Activated naive CD4-positive, alpha-beta T cell treated with anti-CD3 and anti-CD28 coated beads, Interleukin-2, amount 50 U/mL, for 72 hours (primary cell): ENCODE data around the gene TBCCD1. TPM values are rescaled to one million over a fixed set of nuclear protein-coding genes. Genes with fewer than 3 reads are reported as not detected.

Experiments used
- ATAC-seq, 2 donors: fragments of 150-1000 bp; cut with Tn5 transposase; 2 replicates each; pipeline ENCODE4 v1.10.0; 2021; ENCODE audit warnings: mild to moderate bottlenecking in 2 of 2, moderate library complexity in 2 of 2
- DNase-seq, 2 donors: peaks; one replicate each; pipeline ENCODE4 v3.0.0; 2021 to 2022; ENCODE audit warnings: low spot score in 2 of 2
- H3K27ac Mint-ChIP-seq, 2 donors: one replicate each; pipeline ENCODE4 v1.8.0; 2022; ENCODE audit warnings: mild to moderate bottlenecking in 2 of 2, mixed read lengths in 2 of 2
- H3K36me3 Mint-ChIP-seq, 2 donors: one replicate each; pipeline ENCODE4 v1.8.0; 2022; ENCODE audit warnings: mixed read lengths in 2 of 2
- H3K9me3 Mint-ChIP-seq, 2 donors: one replicate each; pipeline ENCODE4 v1.8.0; 2022; ENCODE audit warnings: mixed read lengths in 2 of 2
- total RNA-seq, 2 donors: library from RNA; stranded (reverse); gene quantifications; one replicate each; pipeline ENCODE4 v1.2.3, GENCODE V29; 2022

TBCCD1 gene, protein sequence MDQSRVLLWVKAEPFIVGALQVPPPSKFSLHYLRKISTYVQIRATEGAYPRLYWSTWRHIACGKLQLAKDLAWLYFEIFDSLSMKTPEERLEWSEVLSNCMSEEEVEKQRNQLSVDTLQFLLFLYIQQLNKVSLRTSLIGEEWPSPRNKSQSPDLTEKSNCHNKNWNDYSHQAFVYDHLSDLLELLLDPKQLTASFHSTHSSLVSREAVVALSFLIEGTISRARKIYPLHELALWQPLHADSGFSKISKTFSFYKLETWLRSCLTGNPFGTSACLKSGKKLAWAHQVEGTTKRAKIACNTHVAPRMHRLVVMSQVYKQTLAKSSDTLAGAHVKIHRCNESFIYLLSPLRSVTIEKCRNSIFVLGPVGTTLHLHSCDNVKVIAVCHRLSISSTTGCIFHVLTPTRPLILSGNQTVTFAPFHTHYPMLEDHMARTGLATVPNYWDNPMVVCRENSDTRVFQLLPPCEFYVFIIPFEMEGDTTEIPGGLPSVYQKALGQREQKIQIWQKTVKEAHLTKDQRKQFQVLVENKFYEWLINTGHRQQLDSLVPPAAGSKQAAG
- total RNA-seq = 10 to 100 TPM; 10.0 to 14.8 TPM

DNA sequence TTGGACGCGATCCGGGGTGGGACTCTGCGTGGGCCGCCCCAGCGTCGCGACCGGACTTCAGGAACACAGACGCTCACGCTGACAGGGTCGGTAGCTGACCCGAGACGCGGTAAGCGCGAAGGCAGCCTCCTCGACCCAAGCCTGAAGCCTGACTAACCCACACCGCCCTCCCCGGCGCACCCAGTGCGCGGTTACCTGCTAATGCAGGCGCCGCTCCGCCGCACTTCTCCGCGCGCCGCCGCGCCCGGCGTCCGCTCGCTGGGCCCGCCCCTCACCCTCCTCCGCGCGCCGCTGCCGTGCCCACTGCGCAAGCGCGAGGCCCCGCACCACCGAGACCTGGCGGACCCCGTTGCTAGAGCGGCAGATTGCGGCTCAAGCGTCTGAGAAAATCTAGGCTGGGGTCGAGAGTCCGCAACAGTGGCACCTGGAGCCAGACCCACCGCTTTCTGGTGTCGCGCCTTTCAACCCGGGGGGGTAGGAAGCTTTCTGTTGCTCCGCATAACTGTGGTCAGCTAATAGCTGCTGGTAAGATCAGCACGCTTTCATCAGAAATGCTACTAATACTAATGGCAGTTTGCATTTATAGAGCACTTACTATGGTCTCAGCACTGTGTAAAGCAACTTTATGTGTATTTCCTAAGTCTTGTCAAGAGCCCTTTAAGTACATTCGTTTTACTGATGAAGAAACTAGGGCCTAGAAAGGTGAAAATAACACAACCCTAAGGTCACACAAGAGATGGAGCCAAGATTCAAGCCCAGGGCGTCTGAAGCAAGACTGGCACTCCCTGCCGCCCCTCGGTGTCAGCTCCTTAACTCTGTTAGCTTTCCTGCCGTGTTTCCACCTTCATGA is at the start of gene TBCCD1:
Gene TBCCD1, minus strand, starts transcription at position 268 of the 850 bp plus-strand sequence. CDS start 3,010 bp downstream, outside the sequence.
- ATAC-seq = peak; percentile 64

DNA sequence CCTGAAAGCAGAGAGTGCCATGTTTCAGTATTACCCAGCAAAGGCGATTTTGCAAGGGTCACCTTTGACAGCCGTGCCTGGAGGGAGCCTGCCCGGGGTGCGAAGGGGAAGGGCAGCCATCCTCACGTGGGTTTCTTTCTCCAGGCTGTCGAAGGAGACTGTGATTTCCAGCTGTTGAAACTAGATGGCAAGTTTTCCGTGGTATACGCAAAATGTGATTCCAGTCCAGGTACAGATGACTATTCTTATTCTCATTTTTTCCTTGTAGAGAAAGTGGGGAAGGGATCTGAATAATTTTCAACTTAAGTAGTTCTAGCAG is 49.1 kb upstream of the TBCCD1 start:
- H3K36me3 Mint-ChIP-seq = no peaks in the 10 kb centered on the region
- no peak for DNase-seq
- no peak for ATAC-seq
- no peaks in the 10 kb centered on the region for H3K9me3 Mint-ChIP-seq
- no peak overlapping the region for H3K27ac Mint-ChIP-seq

More for the DNA sequence above, at the start of gene TBCCD1:
- Mint-ChIP-seq H3K9me3 (no peaks in the 10 kb centered on the region), H3K27ac (peak within 1 kb of the TSS; percentile 95 to 96), H3K36me3 (peaks cover 11 to 17% of the 10 kb centered on the region in 2 donors)
- peak; percentile 94 to 100 for DNase-seq

DNA sequence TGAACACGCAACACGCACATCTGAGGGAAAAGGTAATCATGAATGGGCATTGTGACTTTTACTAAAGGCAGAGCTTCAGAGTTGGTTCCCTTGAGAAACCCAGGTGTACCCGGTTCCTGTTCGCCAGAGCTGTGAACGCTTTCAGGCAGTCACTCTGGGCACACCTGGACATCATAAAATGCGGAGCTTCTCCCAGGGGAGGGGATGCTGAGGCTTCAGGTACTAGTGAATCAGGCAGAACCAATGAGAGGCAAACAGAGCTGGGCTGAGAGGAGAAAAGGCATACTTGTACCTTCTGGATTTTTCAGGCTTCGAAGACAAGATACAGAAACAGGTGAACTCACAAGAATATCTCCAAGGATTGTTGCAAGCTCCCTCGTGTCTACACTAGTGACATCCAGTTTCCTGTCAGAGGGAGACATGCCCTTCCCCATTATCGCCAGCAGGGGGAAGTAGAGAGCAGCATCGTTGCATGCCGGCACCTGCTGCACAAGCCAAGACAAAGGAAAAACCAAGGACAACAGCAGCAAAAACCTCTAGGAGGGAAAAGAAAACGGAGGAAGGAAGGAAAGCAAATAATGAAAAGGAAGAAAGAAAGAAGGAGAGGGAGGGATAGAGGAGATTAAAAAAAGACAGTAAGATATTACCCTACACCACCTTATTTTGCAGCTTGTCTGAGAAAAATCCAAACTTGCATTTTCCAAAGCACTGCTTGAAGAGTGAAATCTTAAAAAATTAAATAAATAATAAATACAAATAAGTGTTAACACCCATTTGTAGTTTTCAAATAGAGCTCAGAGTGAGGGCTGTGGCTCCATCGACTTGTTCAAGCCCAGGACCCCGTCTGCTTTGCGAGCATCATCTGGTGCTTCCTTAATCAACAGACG is 47.7 kb upstream of the TBCCD1 start:
- DNase-seq (peak; percentile 73 to 81), ATAC-seq (peak; percentile 42 to 49)
- Mint-ChIP-seq H3K27ac (peak overlapping the region in 1 of 2 donors; percentile 7), H3K9me3 (no peaks in the 10 kb centered on the region), H3K36me3 (no peaks in the 10 kb centered on the region)

DNA sequence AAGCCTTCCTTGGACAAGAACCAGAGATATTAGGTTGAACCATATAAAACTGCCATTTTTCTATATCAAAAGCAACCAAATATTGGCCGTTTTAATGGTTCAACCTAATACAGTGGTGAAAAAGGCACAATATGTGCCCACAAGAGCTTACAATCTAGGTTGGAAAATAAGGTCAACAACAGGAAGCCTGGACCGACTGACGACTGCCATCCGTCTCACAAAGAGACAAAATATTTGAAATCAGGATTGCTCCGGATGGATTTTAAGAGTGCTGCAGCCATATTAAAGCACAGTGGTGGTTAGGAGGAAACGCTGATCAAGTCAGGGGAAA is 47.1 kb upstream of the TBCCD1 start:
- H3K36me3 Mint-ChIP-seq = no peaks in the 10 kb centered on the region
- no peaks in the 10 kb centered on the region for H3K9me3 Mint-ChIP-seq
- DNase-seq = no peak
- ATAC-seq = no peak
- peak overlapping the region in 1 of 2 donors; percentile 7 for H3K27ac Mint-ChIP-seq

DNA sequence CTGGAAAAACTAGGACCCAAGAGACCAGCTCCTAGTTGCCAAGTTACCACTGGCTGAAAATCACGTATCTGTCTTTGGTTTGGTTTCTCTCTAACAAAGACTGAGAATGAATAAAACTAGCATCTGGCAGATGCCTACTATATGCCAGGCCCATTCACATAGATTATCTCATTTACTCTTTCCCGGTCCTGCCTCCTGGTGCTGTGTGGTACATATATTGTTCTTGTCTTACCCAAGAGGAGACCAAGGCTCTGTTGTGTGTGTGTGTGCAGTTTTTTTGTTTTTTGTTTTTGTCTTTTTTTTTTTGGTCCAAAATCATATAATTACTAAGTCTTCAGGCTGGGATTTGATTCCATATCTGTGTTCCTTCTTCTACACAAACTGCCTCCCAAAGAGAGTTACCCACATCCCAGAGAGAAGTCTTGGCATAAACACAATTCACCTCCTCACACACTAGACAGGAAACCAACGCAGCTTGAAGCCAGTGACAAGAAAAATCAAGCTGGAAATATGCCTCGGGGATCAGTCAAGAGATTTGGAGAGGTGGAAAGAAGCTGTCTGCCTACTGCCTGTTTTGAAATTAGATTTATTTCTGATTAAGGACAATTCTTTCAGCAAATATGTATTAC is 46.6 kb upstream of the TBCCD1 start:
- H3K27ac Mint-ChIP-seq = peak overlapping the region in 1 of 2 donors; percentile 7
- ATAC-seq = no peak

DNA sequence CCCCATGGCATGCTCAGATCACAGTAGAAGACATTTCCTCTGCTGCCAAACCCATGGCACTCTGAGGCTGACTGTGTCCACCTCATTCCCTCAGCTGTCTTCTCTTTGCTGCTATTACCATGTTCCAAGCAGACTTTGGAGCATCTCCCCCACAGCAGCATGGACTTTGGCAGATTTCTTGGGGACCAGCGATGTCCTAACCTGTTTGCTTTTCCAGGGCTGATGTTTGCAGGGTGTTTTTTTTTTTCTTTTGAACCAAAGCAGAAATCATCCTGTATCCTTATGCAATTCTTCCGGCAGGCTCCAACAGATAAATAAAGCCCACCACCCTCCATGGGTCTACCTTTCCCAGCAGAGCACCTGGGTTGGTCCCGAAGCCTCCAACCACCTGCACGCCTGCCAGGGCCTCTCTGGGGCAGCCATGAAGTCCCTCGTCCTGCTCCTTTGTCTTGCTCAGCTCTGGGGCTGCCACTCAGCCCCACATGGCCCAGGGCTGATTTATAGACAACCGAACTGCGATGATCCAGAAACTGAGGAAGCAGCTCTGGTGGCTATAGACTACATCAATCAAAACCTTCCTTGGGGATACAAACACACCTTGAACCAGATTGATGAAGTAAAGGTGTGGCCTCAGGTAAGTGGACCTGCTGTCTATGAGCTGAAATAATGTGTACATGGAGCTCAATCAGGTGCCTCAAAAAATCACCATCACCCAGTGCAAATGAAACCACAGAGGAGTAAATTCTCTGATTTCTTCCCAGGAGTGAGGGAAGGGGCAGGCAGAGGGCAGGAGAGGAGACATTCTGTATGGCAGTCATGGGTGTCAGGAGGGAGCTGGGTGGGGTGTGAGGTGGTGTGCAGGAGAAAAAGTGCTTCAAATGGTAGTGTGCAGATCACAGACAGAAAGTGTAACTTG is 45.8 kb upstream of the TBCCD1 start, which contains the start of gene AHSG:
Gene AHSG, plus strand, starts transcription at position 340 of the 916 bp plus-strand sequence. Its CDS starts 82 bp downstream, at position 422.
- ATAC-seq (no peak), DNase-seq (no peak)
- H3K9me3 Mint-ChIP-seq = no peaks in the 10 kb centered on the region
- no peaks in the 10 kb centered on the region for H3K36me3 Mint-ChIP-seq
- H3K27ac Mint-ChIP-seq = no peak within 1 kb of the TSS

More for the DNA sequence above, 46.6 kb upstream of the TBCCD1 start:
- no peaks in the 10 kb centered on the region for H3K36me3 Mint-ChIP-seq
- no peak for DNase-seq
- H3K9me3 Mint-ChIP-seq = no peaks in the 10 kb centered on the region

DNA sequence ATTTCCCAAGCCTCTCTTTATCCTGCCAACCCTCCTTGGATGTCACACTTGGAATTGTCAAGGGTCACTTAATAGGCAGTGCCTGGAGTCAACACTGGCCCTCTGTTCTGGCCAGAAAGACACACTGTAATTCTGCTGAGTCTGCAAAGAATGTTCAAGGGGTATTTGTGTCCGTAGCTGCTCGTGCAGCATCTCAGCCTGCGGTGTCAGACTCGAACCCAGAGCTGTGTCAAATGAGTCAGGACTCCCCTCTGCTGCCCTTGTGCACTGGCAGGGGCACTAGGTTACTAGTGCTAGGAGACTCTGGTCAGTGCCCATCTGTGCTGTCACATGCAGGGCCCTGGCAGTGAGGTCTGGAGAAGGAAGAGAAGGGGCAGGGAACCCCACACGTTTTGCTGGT is 44.9 kb upstream of the TBCCD1 start:
- Mint-ChIP-seq H3K9me3 (no peaks in the 10 kb centered on the region), H3K36me3 (no peaks in the 10 kb centered on the region), H3K27ac (no peak overlapping the region)
- DNase-seq (no peak), ATAC-seq (no peak)

DNA sequence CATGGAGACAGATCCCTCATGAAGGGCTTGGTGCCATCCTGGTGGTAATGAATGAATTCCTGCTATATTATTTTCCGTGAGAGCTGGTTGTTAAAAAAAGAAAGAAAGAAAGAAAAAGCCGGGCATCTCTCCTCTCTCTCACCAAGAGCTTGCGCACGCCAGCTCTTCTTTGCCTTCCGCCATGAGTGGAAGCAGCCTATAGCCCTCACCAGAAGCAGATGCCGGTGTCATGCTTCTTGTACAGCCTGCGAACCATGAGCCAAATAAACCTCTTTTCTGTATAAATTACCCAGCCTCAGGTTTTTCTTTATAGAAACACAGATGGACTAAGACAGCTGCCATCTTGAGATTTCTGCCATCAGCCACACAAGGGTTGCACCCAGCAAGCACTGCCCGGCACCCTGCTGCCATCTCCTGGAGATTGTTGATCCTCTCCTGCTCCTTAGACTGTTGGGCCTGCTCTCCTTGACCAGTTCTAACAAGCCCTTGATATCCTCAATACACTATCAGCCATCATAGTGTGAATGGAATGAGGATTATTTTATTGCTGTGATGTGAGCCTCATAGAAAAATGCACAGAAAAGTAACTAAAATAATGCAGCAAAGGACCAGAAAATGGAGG is 42.2 kb upstream of the TBCCD1 start:
- Mint-ChIP-seq H3K36me3 (no peaks in the 10 kb centered on the region), H3K27ac (no peak overlapping the region), H3K9me3 (no peaks in the 10 kb centered on the region)
- peak in 1 of 2 donors; percentile 35 for ATAC-seq
- DNase-seq = no peak

DNA sequence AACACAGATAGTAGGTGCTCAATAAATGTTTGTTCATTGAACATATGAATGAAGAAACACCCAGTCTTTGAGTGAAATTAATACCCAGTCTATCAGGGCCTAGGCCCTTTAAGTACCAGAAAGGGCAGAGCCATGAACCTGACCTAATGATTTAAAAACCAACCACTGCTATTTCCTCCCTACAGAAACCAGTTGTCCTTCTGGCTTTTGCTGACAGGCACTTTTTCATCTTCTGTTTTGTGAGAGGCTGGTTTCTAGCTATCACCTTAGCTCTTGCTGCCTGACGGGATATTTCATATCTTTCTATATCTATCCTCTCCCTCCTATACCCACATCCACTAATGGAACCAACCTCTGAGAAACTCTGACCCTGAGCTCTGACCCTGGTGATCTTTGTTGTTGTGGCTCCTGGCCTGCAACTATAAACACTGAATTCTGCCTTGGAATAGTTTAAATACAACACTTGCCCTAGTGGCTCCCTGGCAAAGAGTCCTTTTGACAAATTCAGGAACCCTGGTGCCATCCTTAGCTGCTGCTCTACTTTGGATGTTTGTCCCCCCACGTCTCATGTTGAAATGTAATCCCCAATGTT is 41.6 kb upstream of the TBCCD1 start:
- Mint-ChIP-seq H3K27ac (no peak overlapping the region), H3K36me3 (no peaks in the 10 kb centered on the region), H3K9me3 (no peaks in the 10 kb centered on the region)
- ATAC-seq (no peak), DNase-seq (no peak)

DNA sequence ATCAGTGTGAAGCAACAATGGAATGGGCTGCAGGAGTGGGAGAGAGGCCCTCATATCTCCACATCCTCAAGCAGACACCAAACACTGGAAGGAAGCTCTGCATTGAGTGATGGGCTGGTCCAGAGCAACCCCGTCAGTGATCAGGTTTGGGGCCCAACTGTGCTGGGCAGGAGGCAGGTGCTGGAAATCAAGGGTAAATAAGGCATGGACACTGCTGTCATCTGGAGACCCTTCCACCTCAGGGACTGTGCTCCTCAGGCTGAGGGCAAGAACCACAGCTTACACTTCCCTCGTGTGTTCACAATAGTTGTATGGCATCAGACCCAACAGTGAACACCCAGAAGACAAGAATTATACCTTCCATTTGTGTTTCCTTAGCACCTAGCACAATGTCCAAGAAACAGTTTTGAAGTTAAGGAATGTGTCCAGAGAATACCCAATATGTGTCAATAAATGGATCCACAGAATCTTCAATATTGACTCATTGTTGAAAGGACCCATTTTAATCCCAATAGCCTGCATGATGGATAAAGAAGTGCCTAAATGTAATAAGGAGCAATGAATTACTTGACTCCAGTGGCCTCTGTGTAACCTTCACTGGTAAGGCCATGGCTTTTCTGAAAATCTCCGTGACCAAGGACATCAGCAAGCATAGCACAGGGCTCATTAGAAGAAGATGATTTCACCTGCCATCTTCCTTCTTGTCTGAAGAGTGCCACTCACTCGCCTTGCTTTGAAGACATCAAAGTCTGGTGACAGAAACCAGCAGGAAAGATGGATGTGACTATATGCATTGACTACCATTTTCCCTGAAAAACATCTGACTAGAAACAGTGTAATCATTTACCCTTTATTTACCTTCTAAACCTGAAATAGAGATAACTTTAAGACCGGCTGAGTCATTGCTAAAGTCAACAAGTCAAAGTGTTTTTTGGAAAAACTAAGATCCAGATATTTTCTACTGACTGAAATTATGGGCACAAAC is 38.7 kb upstream of the TBCCD1 start:
- ATAC-seq = no peak
- no peak overlapping the region for H3K27ac Mint-ChIP-seq
- H3K9me3 Mint-ChIP-seq = no peaks in the 10 kb centered on the region
- H3K36me3 Mint-ChIP-seq = no peaks in the 10 kb centered on the region
- DNase-seq = no peak

DNA sequence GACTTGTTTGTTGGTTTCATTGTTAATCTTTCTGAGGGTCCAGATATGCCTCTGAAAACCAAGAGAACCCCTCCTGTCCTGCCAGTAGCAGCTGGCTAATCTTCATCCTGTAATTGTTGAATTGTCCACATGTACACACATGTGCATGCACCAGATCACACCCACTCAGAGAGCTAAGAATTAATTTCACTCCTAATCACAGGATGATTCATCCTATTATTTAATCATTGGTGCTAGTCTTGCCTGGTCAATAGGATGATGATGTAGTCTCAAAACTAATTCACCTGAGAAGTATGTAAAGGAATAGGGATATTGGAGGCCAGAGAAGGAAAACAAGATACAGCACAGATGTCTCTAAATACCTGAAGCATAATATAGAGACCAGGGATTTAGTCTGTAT is 37.9 kb upstream of the TBCCD1 start:
- no peaks in the 10 kb centered on the region for H3K9me3 Mint-ChIP-seq
- no peaks in the 10 kb centered on the region for H3K36me3 Mint-ChIP-seq
- DNase-seq (no peak), ATAC-seq (no peak)
- no peak overlapping the region for H3K27ac Mint-ChIP-seq

DNA sequence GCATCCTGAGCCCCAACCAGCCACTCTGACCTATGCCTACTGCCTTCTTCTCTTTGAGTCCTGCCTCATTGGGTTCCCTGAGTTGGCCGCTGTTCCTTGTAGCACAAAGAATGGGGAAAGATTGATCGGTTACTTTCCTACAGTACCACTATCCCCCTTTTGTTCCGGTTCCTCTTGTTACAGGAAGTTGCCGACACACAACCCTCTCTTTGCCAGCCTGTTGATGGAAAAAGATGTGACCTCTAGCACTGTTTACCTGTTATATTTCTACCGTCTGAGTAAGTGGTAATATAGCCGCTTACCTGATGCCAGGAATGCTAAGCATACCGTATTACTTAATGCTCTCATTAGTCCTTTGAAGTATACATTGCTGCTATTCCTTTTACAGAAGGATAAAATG is 36.0 kb upstream of the TBCCD1 start:
- DNase-seq (no peak), ATAC-seq (no peak)
- H3K36me3 Mint-ChIP-seq = no peaks in the 10 kb centered on the region
- no peak overlapping the region for H3K27ac Mint-ChIP-seq
- H3K9me3 Mint-ChIP-seq = no peaks in the 10 kb centered on the region

DNA sequence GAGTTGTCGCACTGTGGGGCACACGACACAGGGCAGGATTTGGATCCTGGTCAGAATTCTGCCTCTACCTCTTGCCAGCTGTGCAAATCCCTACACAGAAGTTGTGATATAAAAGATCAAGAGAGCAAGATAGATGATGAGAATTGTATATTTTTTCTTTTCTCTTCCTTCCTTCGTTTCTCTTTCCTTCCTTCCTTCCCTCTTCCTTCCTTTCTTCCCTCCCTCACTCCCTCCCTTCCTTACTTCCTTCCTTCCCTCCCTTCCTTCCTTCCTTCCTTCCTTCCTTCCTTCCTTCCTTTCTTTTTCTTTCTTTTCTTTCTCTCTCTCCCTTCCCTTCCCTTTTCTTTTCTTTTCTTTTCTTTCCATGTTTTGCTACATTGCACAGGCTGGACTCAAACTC is 33.8 kb upstream of the TBCCD1 start:
- Mint-ChIP-seq H3K27ac (no peak overlapping the region), H3K36me3 (no peaks in the 10 kb centered on the region), H3K9me3 (no peaks in the 10 kb centered on the region)
- DNase-seq (no peak), ATAC-seq (no peak)
